ENCODE measurements around the gene CARD10.

CARD10 gene

DNA sequence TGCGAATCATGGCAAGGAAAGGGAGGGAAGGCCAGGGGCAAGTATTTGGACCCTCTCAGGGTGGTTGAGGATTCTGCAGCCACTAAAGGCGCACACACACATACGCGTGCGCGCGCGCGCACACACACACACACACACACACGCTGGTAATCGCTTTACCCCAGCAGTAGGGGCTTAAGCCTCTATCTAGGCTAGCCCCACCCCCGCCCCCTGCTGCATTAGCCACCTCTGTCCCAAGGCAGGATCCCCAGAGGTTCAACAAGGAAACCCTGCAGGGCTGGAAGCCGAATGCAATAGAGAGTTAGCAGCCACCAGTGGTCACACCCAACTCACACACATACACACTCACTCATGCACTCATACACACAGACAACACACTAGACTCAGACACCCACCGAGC is 63.3 kb downstream of the CARD10 start:
- Histone ChIP-seq H3K27ac (peak overlapping the region; percentile 30; the same call in 1 of the 2 replicates), H3K36me3 (no peaks in the 10 kb centered on the region), H3K4me3 (ENCODE audit: low read depth, low read length) (peak overlapping the region; percentile 24), H3K9me3 (ENCODE audit: severe bottlenecking) (peaks cover 3% of the 10 kb centered on the region), H3K27me3 (ENCODE audit: insufficient read depth, low read depth, severe bottlenecking) (no peaks in the 10 kb centered on the region)
- TF ChIP-seq, protein P1, sequence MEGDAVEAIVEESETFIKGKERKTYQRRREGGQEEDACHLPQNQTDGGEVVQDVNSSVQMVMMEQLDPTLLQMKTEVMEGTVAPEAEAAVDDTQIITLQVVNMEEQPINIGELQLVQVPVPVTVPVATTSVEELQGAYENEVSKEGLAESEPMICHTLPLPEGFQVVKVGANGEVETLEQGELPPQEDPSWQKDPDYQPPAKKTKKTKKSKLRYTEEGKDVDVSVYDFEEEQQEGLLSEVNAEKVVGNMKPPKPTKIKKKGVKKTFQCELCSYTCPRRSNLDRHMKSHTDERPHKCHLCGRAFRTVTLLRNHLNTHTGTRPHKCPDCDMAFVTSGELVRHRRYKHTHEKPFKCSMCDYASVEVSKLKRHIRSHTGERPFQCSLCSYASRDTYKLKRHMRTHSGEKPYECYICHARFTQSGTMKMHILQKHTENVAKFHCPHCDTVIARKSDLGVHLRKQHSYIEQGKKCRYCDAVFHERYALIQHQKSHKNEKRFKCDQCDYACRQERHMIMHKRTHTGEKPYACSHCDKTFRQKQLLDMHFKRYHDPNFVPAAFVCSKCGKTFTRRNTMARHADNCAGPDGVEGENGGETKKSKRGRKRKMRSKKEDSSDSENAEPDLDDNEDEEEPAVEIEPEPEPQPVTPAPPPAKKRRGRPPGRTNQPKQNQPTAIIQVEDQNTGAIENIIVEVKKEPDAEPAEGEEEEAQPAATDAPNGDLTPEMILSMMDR (IDR thresholded peaks at IDR 0.05; ENCODE audit: low read depth, low read length): no peak
- peak; percentile 88 for DNase-seq

GRCh38 chr22:37454857-37455686 is 64.1 kb downstream of the CARD10 start:
- no peaks in the 10 kb centered on the region for H3K36me3 ChIP-seq
- TF ChIP-seq, protein P1 (IDR thresholded peaks at IDR 0.05; ENCODE audit: low read depth, low read length): no peak
- peaks cover 3% of the 10 kb centered on the region for H3K9me3 ChIP-seq (ENCODE audit: severe bottlenecking)
- H3K27me3 ChIP-seq (ENCODE audit: insufficient read depth, low read depth, severe bottlenecking): no peaks in the 10 kb centered on the region
- peak overlapping the region; percentile 30; the same call in 1 of the 2 replicates for H3K27ac ChIP-seq
- DNase-seq: no peak
- H3K4me3 ChIP-seq (ENCODE audit: low read depth, low read length): no peak overlapping the region; the same call in 1 of the 2 replicates

DNA sequence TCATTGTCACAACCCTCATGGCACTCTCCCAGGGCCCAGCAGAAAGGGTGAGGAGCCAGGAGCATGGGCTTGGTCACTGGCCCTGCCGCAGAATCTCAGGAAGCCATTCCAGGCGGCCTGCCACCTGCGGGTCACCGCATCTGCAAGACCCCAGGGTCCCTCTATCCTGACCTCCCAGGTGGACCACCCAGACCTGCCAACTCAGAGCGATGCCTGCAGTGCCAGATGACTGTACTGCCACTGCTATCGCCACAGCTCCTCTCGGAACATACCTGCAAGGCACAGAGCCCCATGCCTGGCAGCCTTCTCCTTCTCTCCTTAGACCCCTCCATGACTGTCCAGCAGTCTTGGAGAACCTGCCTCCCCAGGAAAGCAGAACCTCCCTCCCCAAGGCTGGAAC is 65.5 kb downstream of the CARD10 start:
- Histone ChIP-seq H3K27ac (no peak overlapping the region), H3K36me3 (no peaks in the 10 kb centered on the region), H3K4me3 (ENCODE audit: low read depth, low read length) (no peak overlapping the region), H3K9me3 (ENCODE audit: severe bottlenecking) (peaks cover 3% of the 10 kb centered on the region), H3K27me3 (ENCODE audit: insufficient read depth, low read depth, severe bottlenecking) (no peaks in the 10 kb centered on the region)
- TF ChIP-seq, protein P1 (IDR thresholded peaks at IDR 0.05; ENCODE audit: low read depth, low read length): no peak
- no peak for DNase-seq

GRCh38 chr22:37451218-37451617 is 68.0 kb downstream of the CARD10 start:
- TF ChIP-seq, protein P1 (IDR thresholded peaks at IDR 0.05; ENCODE audit: low read depth, low read length): no peak
- H3K27me3 ChIP-seq (ENCODE audit: insufficient read depth, low read depth, severe bottlenecking): no peaks in the 10 kb centered on the region

GRCh38 chr22:37449331-37450001 is 69.7 kb downstream of the CARD10 start:
- Histone ChIP-seq H3K27ac (peak overlapping the region; percentile 55; the same call in 1 of the 2 replicates), H3K27me3 (ENCODE audit: insufficient read depth, low read depth, severe bottlenecking) (no peaks in the 10 kb centered on the region), H3K4me3 (ENCODE audit: low read depth, low read length) (no peak overlapping the region), H3K9me3 (ENCODE audit: severe bottlenecking) (peaks cover 3% of the 10 kb centered on the region), H3K36me3 (no peaks in the 10 kb centered on the region)
- no peak for DNase-seq
- TF ChIP-seq, protein P1 (IDR thresholded peaks at IDR 0.05; ENCODE audit: low read depth, low read length): no peak

More at GRCh38 chr22:37451218-37451617, 68.0 kb downstream of the CARD10 start:
- H3K9me3 ChIP-seq (ENCODE audit: severe bottlenecking): peaks cover 3% of the 10 kb centered on the region
- H3K36me3 ChIP-seq: no peaks in the 10 kb centered on the region
- no peak for DNase-seq
- no peak overlapping the region for H3K27ac ChIP-seq
- no peak overlapping the region for H3K4me3 ChIP-seq (ENCODE audit: low read depth, low read length)
